Caco-2 (cell line): ENCODE measurements around the gene MAD1L1. TPM values are rescaled to one million over a fixed set of nuclear protein-coding genes. Genes with fewer than 3 reads are reported as not detected.

Experiments
- BruUV-seq: library from RNA; stranded (reverse); fragments of 400-500 nt; replicated peaks from 2 replicates; lab custom pipeline; 2021; lab: Mats Ljungman, UMichigan
- CTCF ChIA-PET: fragments of 300-600 bp; sonication (Branson Sonifier 250); formaldehyde crosslinking; loops from one replicate; lab custom pipeline; 2022; ENCODE audit warnings: antibody characterized with exemption; lab: Charles Lee
- POLR2A ChIA-PET: fragments of 300-600 bp; sonication (Branson Sonifier 250); formaldehyde crosslinking; loops from one replicate; lab custom pipeline; 2022; ENCODE audit warnings: antibody characterized with exemption; lab: Charles Lee
- DNase-seq, 2 experiments: peaks; one replicate each; pipeline versions ENCODE4 v3.0.0 to v3.0.0-alpha.2; 2020 to 2022
- H3K27me3 ChIP-seq: replicated peaks from 2 replicates; pipeline ENCODE4 v1.6.0; 2011; ENCODE audit warnings: low read length; ENCODE audit not compliant: control insufficient read depth, insufficient read depth
- H3K36me3 ChIP-seq: 2 replicates; pipeline ENCODE4 v1.5.1; 2011; ENCODE audit warnings: low read length; ENCODE audit not compliant: control insufficient read depth, insufficient read depth
- H3K4me1 ChIP-seq: fragments of 250-450 bp; sonication (Bioruptor Pico); 2 replicates; pipeline ENCODE4 v1.5.1; 2020; ENCODE audit warnings: mild to moderate bottlenecking
- H3K4me3 ChIP-seq: 2 replicates; pipeline ENCODE4 v1.5.1; 2011; ENCODE audit warnings: low read depth, mild to moderate bottlenecking, control low read depth, low read length
- H3K9me3 ChIP-seq: fragments of 250-450 bp; sonication (Bioruptor Pico); 2 replicates; pipeline ENCODE4 v1.5.1; 2020; ENCODE audit warnings: mild to moderate bottlenecking, moderate library complexity
- H3K27ac Mint-ChIP-seq: one replicate; pipeline ENCODE4 v1.8.0; 2022; ENCODE audit warnings: mixed read lengths; ENCODE audit not compliant: unreplicated experiment
- H3K27me3 Mint-ChIP-seq: one replicate; pipeline ENCODE4 v1.8.0; 2022; ENCODE audit warnings: mixed read lengths; ENCODE audit not compliant: insufficient read depth, unreplicated experiment
- H3K36me3 Mint-ChIP-seq: one replicate; pipeline ENCODE4 v1.8.0; 2022; ENCODE audit warnings: mild to moderate bottlenecking, mixed read lengths; ENCODE audit not compliant: insufficient read depth, unreplicated experiment
- H3K4me1 Mint-ChIP-seq: one replicate; pipeline ENCODE4 v1.8.0; 2022; ENCODE audit warnings: low read depth, mixed read lengths; ENCODE audit not compliant: unreplicated experiment
- H3K4me3 Mint-ChIP-seq: one replicate; pipeline ENCODE4 v1.8.0; 2022; ENCODE audit warnings: mild to moderate bottlenecking, moderate library complexity, mixed read lengths; ENCODE audit not compliant: unreplicated experiment
- H3K9me3 Mint-ChIP-seq: one replicate; pipeline ENCODE4 v1.8.0; 2022; ENCODE audit warnings: mixed read lengths; ENCODE audit not compliant: unreplicated experiment
- CTCF ChIP-seq, 2 experiments: fragments of 200-600 bp in 1 of 2; IDR thresholded peaks; 1 replicate in 1 of 2; 2 replicates in 1 of 2; pipeline versions ENCODE4 v1.5.1 to v1.8.0; 2011 to 2022; ENCODE audit warnings: antibody characterized with exemption in 1 of 2, control low read depth in 1 of 2, inconsistent platforms in 1 of 2, low read depth in 1 of 2, low read length in 1 of 2, mild to moderate bottlenecking in 1 of 2, moderate library complexity in 1 of 2; ENCODE audit not compliant: insufficient read depth in 1 of 2, severe bottlenecking in 1 of 2, unreplicated experiment in 1 of 2
- intact Hi-C: fragments of 100-400 bp; cut with micrococcal nuclease; formaldehyde crosslinking; loops from one replicate; pipeline ENCODE4 v1.10.0; 2022; ENCODE audit not compliant: unreplicated experiment
- total RNA-seq: library from RNA; stranded (reverse); gene quantifications from 2 replicates; pipeline ENCODE4 v1.2.3, GENCODE V29; 2022

The MAD1L1 gene
- total RNA-seq, 1 experiment from 2014 or later: 58.6 TPM

GRCh38 chr7:1866601-1867000 lies 366.1 kb downstream of the MAD1L1 start:
- H3K9me3 Mint-ChIP-seq: peaks cover 12% of the 10 kb centered on the region
- ChIA-PET POLR2A (no interaction called here), CTCF (no interaction called here)
- no peak for DNase-seq
- H3K27me3 Mint-ChIP-seq: no peaks in the 10 kb centered on the region
- Histone ChIP-seq H3K9me3 (no peaks in the 10 kb centered on the region), H3K4me1 (no peaks in the 10 kb centered on the region), H3K36me3 (no peaks in the 10 kb centered on the region), H3K27me3 (no peaks in the 10 kb centered on the region), H3K4me3 (no peak overlapping the region)
- TF ChIP-seq CTCF (IDR thresholded peaks at IDR 0.05; ENCODE audit: insufficient read depth in 1 of 2, low read depth in 1 of 2, low read length in 1 of 2, severe bottlenecking in 1 of 2, unreplicated experiment in 1 of 2): no peak
- H3K4me1 Mint-ChIP-seq: no peaks in the 10 kb centered on the region
- H3K36me3 Mint-ChIP-seq: peaks cover 17% of the 10 kb centered on the region
- BruUV-seq: no TSS peak
- intact Hi-C loops: no loop called here
- no peak overlapping the region for H3K4me3 Mint-ChIP-seq
- no peak overlapping the region for H3K27ac Mint-ChIP-seq

GRCh38 chr7:1865571-1866255 lies 367.0 kb downstream of the MAD1L1 start:
- Histone ChIP-seq H3K4me1 (no peaks in the 10 kb centered on the region), H3K27me3 (no peaks in the 10 kb centered on the region), H3K4me3 (no peak overlapping the region), H3K9me3 (no peaks in the 10 kb centered on the region), H3K36me3 (no peaks in the 10 kb centered on the region)
- H3K27ac Mint-ChIP-seq: no peak overlapping the region
- no TSS peak for BruUV-seq
- ChIA-PET POLR2A (no interaction called here), CTCF (no interaction called here)
- no peak for TF ChIP-seq CTCF (IDR thresholded peaks at IDR 0.05; ENCODE audit: insufficient read depth in 1 of 2, low read depth in 1 of 2, low read length in 1 of 2, severe bottlenecking in 1 of 2, unreplicated experiment in 1 of 2)
- H3K36me3 Mint-ChIP-seq: peaks cover 11% of the 10 kb centered on the region
- no peaks in the 10 kb centered on the region for H3K4me1 Mint-ChIP-seq
- intact Hi-C loops: no loop called here
- H3K27me3 Mint-ChIP-seq: no peaks in the 10 kb centered on the region
- DNase-seq: no peak
- H3K4me3 Mint-ChIP-seq: no peak overlapping the region
- H3K9me3 Mint-ChIP-seq: peaks cover 5% of the 10 kb centered on the region

GRCh38 chr7:1865000-1865555 lies 367.7 kb downstream of the MAD1L1 start:
- H3K27ac Mint-ChIP-seq: no peak overlapping the region
- H3K36me3 Mint-ChIP-seq: peaks cover 6% of the 10 kb centered on the region
- no peaks in the 10 kb centered on the region for H3K4me1 Mint-ChIP-seq
- Histone ChIP-seq H3K4me1 (no peaks in the 10 kb centered on the region), H3K36me3 (no peaks in the 10 kb centered on the region), H3K4me3 (no peak overlapping the region), H3K27me3 (no peaks in the 10 kb centered on the region), H3K9me3 (no peaks in the 10 kb centered on the region)
- no peaks in the 10 kb centered on the region for H3K27me3 Mint-ChIP-seq
- no peak for DNase-seq
- ChIA-PET POLR2A (no interaction called here), CTCF (no interaction called here)
- no peak overlapping the region for H3K4me3 Mint-ChIP-seq
- BruUV-seq: no TSS peak
- no peaks in the 10 kb centered on the region for H3K9me3 Mint-ChIP-seq
- intact Hi-C loops: no loop called here
- no peak for TF ChIP-seq CTCF (IDR thresholded peaks at IDR 0.05; ENCODE audit: insufficient read depth in 1 of 2, low read depth in 1 of 2, low read length in 1 of 2, severe bottlenecking in 1 of 2, unreplicated experiment in 1 of 2)
